DND-41 (cell line): ENCODE results near the gene ADISSP.

Source experiments
- EZH2 ChIP-seq: IDR thresholded peaks from 3 replicates; pipeline ENCODE4 v1.6.1; 2012; ENCODE audit warnings: borderline replicate concordance, low read depth, mild to moderate bottlenecking, moderate library complexity, low read length, inconsistent platforms; ENCODE audit not compliant: severe bottlenecking
- TF ChIP-seq, protein P1 (sequence below): IDR thresholded peaks from 2 replicates; pipeline ENCODE4 v1.5.1; 2012; ENCODE audit warnings: borderline replicate concordance, low read length, moderate library complexity, mild to moderate bottlenecking; ENCODE audit not compliant: poor library complexity, severe bottlenecking; ENCODE audit errors: extremely low read depth

DNA sequence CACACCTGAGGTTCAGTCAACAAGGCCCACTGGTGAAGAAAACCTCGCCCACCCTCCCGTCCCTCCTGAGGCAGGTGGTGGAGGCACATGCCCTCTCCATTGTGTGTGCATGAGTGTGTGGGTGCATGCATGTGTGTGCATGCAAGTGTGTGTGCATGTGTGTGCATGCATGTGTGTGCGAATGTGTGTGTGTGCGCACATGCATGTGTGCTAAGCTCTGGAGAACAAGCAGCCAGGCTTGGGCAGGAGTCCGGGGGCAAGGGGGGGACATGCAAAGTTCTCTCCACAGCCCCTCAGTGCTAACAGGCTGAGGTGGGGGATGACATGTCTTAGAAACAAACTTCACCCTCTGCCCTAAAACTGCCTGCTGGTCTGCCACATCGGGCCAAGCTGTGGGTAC is 38.2 kb downstream of the ADISSP start:
- TF ChIP-seq EZH2, result no peak
- TF ChIP-seq, protein P1, sequence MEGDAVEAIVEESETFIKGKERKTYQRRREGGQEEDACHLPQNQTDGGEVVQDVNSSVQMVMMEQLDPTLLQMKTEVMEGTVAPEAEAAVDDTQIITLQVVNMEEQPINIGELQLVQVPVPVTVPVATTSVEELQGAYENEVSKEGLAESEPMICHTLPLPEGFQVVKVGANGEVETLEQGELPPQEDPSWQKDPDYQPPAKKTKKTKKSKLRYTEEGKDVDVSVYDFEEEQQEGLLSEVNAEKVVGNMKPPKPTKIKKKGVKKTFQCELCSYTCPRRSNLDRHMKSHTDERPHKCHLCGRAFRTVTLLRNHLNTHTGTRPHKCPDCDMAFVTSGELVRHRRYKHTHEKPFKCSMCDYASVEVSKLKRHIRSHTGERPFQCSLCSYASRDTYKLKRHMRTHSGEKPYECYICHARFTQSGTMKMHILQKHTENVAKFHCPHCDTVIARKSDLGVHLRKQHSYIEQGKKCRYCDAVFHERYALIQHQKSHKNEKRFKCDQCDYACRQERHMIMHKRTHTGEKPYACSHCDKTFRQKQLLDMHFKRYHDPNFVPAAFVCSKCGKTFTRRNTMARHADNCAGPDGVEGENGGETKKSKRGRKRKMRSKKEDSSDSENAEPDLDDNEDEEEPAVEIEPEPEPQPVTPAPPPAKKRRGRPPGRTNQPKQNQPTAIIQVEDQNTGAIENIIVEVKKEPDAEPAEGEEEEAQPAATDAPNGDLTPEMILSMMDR, result no peak
